NOMO-1 (cell line): Measurements from ENCODE around the gene TMEM163.
A peak's percentile ranks its signal among the peaks of the same experiment; 100 is the strongest.

Source experiments
- DNase-seq, 2 experiments: peaks; one replicate each; lab custom pipeline; 2025; ENCODE audit not compliant: unreplicated experiment in 2 of 2; lab: John Stamatoyannopoulos, UW

TMEM163 gene

GRCh38 chr2:134694411-134694810 is 24.4 kb downstream of the TMEM163 start:
- no peak for DNase-seq

DNA sequence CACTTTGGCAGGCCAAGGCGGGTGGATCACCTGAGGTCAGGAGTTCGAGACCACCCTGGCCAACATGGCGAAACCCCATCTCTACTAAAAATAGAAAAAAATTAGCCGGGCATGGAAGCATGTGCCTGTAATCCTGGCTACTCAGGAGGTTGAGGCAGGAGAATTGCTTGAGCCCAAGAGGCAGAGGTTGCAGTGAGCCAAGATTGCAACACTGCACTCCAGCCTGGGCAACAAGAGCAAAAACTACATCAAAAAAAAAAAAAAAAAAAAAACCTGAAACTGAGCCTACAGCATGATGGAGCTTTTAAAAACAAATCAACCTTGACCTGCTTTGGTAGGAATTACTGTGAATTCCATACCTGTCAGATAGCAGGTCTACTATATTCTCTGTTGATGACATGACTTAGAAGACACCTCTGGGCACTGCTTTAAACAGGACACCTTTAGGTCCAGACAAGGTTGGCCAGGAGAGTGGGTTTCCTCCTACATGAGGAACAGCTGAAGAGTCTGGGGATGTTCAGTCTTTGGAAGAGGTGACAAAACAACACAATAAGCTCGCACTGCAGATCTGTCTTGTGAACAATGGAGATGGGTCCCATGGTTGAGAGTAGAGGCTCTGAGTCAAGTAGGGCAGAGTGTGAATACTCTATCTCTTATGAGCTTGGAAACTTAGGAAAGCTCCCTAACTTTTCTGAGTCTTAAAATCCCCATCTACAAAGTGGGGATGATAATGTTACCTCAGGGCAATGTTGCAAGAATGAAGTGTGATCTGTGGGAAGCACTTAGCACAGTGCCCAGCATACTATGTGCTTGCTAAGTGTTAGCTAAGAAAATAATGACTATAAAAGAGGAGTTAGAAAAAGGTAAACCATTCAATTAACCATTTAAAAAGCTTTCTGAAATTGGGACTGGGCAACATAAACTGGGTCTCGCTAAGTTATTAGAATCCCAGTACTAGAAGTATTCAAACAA is 25.2 kb downstream of the TMEM163 start:
- DNase-seq = no peak

DNA sequence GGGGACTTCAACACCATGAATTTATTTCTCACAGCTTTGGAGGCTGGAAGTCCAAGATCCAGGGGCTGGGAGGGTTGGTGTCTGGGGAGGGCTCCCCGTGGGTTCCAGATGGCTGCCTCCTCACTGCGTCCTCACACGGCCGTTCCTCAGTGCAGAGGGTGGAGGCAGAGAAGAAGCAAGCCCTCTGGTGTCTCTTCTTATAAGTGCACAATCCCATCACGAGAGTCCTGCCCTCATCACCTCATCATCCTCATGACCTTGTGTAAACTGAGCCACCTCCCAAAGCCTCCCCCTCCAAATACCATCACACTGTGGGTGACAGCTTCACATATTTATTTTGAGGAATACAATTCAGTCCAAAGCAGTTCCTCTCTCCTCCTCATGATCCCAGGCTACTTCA is 26.3 kb downstream of the TMEM163 start:
- DNase-seq = no peak

- DNase-seq = no peak
Observed at GRCh38 chr2:134690629-134691215, 28.1 kb downstream of the TMEM163 start.

DNA sequence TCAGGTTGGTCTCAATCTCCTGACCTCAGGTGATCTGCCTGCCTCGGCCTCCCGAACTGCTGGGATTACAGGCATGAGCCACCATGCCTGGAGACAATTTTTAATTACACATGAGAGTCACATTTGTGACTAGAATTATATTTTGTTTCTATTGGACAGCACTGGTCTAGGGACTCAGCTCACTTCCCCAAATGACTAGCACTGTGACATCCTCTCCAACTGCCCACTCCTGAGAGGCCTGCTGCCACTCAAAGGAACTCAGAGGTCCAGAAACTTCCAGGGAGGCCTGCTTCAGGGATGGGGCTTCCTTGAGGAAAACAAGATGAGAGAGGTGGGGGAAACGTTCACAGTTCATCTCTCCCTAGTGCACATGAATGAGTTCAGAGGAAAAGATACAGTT is 29.5 kb downstream of the TMEM163 start:
- peak in 1 of 2 experiments; percentile 23 for DNase-seq

DNA sequence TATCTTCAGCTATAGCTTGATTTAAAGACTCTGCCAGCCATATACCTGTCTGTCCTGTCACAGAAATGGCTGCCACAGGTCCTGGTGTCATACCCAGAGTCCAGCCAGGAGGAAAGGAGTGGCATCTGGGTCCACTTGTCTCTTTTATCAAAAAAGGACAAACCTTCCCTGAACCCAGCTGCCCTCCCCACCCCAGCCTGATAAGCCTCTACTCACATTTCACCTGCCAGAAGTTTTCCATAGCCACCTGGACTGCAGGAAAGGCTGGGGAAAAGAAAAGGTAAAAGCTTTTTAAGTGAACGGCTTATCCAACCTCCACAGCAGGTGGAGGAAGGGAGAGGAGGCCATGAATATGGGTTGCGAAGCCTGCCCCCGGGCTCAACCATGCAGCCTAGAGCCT is 32.8 kb downstream of the TMEM163 start:
- no peak for DNase-seq

GRCh38 chr2:134683561-134684112 is 35.2 kb downstream of the TMEM163 start:
- DNase-seq = peak; percentile 15 to 47

DNA sequence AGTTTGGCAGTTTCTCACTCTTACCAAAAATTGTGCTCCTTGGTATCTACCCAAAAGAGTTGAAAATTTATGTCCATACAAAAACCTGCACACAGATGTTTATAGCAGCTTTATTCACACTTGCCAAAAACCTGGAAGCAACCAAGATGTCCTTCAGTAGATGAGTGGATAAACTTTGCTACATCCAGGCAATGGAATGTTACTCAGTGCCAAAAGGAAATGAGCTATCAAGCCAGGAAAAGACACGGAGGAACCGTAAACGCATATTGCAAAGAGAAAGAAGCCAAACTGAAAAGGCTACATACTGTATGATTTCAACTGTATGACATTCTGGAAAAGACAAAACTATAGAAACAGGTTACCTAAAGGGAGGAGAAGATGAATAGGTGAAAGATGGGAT is 36.1 kb downstream of the TMEM163 start:
- DNase-seq = no peak

DNA sequence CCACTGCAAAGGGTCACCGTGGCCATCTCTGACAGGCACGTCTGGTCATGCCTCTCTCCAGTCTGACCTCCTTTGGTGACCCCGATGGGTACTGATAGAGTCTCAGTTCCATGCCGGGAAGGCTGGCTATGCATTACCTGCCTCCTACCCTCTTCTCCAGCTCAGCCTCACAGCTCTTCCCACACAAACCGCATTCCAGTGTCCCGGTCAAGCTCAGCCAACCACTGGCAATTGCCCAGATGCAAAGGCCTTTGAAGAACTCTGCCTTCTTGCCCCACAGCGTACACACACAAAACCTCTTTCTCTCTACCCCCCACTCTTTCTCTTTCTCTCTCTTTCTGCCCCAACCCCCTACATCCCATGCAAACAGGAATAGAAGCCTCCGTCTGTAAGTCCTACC is 37.6 kb downstream of the TMEM163 start:
- no peak for DNase-seq

DNA sequence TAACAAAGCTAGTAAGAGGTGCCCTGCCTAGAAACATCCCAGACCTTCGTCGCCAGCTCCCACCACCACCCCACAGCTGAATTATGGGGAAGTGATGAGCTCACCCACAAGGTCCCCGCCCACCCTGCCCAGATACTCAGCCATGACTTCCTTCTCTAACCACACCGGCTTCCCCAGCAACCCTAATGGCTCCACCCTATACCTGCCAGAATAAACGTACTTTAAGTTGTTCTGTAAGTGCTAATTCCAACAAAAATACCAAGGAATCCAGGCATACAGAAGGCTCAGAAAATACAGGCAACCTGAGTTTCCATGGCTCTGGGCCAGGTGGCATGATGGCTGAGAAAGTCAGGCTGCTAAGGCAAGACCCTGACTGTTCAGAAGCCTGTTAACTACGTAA is 39.1 kb downstream of the TMEM163 start:
- DNase-seq = peak; percentile 69 to 78

DNA sequence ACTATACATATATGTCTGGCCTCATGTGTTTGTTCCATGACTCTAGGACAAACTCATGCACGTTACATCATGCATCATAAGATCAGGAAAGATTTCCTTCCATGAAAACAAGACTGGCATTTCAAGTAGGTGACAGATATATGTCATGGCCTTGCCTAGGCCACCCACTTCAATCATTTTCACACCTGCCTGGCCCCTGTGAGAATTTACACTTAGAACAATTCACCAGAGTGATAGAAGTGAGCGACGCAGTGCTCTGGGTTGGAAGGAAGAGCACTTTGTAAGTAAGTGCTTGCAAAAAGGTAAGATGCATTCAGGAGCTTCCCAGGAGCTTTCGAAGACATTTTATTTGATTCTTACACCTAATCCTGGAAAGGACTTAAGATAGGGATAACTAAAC is 39.5 kb downstream of the TMEM163 start:
- no peak for DNase-seq

DNA sequence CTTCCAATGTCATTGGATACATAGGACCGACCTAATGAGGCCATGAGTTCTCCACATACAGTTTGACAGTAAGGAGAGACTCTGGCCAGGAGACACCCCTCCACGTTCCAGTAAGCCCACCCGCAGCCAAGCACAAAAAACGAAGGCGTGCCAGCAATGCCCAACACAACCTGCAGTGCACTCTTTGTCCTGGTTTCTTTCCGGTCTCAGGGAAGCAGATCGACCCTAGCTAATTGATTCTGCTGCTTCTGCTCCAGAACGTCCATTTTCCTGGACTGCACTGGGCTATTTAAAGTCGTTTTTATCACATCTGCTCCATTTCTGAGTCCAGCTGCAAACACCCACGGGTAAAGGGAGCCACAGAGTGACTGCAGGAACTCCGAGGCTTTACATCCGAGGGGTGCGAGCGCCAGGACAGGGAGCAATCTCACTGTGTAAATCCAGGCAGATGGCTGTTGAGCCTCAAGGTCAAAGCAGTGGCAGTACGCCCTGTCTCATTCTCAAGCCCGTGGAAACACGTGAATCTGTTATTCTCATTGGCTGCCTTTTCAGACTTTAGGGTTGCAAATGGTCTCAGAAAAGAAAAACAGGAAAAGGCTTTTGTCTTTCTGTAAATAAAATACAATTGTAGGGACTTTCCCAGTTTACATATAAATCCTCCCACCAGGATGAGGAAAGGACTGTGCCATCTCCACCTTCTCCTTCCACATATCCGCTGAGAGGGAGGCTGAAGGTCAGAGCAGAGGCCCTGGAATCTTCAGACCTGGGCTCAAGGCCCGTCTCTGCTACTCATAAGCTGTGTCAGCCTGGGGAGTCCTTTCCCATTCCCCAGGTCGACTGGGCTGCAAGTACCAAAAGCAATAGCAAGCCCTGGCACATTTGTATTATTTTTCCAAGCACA is 40.7 kb downstream of the TMEM163 start:
- DNase-seq = no peak

DNA sequence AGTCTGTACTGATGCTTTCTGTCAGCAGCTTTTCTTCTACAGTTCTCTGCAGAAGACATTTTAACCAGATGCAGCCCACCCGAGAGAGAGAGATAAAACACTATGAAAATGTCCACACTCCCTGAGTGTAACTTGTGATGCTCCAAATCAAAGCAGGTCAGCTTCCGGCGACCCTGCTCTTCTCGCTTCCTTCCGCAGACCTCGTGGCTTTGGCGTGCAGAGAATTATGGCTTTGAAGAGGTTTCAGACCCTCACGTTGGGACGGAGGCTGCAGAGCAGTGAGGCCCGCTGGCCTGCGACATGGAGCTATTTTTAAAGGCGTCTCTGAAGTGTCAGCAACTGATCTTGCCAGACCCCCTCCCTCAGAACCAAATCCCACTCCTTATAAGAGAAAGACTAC is 41.8 kb downstream of the TMEM163 start:
- DNase-seq = no peak

GRCh38 chr2:134675314-134675713 is 43.5 kb downstream of the TMEM163 start:
- peak in 1 of 2 experiments; percentile 12 for DNase-seq

DNA sequence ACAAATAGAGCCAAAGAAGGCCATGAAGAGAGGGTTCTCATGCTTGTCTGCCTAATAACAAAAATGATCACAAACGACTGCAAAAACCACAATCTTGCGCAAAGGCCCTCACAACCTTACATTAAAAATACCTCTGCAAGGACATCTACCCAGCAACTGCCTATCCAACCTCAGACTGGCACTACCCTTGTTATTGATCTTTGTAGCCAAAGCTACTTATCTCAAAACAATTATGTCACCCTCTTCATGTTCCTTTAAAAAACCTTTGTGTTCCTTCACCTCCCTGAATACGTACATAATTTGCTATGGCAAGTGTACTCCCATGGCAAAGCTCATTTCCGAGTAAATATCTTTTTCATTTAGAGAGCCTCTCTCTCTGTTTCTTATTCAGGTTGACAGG is 44.1 kb downstream of the TMEM163 start:
- peak; percentile 58 to 70 for DNase-seq

DNA sequence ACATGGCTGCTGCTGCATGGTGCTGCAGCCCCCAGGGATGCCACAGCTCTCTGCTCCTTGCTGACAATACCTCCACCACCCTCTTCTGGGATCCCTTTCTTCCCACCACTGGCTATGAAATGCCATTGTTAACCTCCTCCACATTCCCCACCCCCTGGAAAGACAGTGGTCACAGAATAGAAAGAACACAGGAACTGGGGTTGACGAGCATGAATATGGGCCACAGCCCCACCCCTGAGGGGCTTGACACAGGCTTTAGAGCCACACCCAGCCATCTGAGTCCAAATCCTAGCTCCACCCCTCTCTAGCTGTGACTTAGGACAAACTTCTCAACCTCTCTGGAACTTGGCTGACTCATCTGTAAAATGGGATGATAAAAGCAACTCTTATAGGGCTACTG is 47.3 kb downstream of the TMEM163 start:
- DNase-seq = no peak

GRCh38 chr2:134670955-134671354 is 47.8 kb downstream of the TMEM163 start:
- DNase-seq = no peak

- DNase-seq = peak; percentile 5 to 59
Observed at GRCh38 chr2:134669731-134670669, 48.8 kb downstream of the TMEM163 start.

DNA sequence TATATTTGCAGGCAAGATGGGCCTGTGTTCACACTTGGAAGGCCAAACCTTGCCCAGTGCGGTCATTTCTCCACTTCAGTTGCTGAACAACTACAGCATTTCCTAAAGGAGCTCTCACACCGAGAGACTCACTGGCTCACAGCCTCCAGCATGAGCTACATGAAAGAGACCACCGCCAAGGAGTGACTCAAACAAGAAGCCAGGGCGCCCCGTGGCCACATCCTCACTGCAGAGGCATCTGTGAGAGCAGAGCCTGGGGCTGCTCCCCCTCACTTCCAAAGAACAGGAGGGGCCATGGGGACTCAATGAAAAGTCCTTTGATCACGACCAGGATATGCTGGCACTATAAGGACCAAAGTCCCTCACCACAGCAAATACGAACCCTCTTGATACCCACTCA is 50.0 kb downstream of the TMEM163 start:
- no peak for DNase-seq

GRCh38 chr2:134667541-134667940 is 51.3 kb downstream of the TMEM163 start:
- DNase-seq = no peak
